Measurements from ENCODE around the gene KIF1C. TPM values are rescaled to one million over a fixed set of nuclear protein-coding genes. Genes with fewer than 3 reads are reported as not detected.

The KIF1C gene
- total and polyA plus RNA-seq, 2 donors (not counting 1 experiment from before 2014, with no cell fraction given): 5.7 to 29.6 TPM

- Mint-ChIP-seq H3K27ac (no peak overlapping the region), H3K27me3 (no peaks in the 10 kb centered on the region), H3K9me3 (ENCODE audit: insufficient read depth) (no peaks in the 10 kb centered on the region), H3K4me1 (peaks cover 7% of the 10 kb centered on the region), H3K4me3 (no peak overlapping the region)
- ATAC-seq (ENCODE audit: low read depth) (no peak), DNase-seq (no peak)
- WGBS (ENCODE audit: insufficient coverage): 99% methylated on average over 29 of the region's 30 CpGs
- ChIA-PET CTCF (interaction anchor here (1.4 to 2.3 kb wide), 3 partner anchors 40 to 113 kb away, joined by 3 to 9 read pairs (median 8); no protein-coding TSS in a partner anchor), POLR2A (interaction anchor here (0.6 kb wide), 1 partner anchor 26 kb away, joined by 3 read pairs; no protein-coding TSS in a partner anchor)
- no peaks in the 10 kb centered on the region for H3K79me2 ChIP-seq (ENCODE audit: control insufficient read depth, insufficient read depth, low read length)
- H3K4me2 ChIP-seq (replicated peaks; ENCODE audit: low read depth, low read length, poor library complexity, severe bottlenecking): no peak overlapping the region
- no peak overlapping the region for H2AFZ ChIP-seq (ENCODE audit: insufficient read depth, low read depth, low read length, poor library complexity, severe bottlenecking)
- H3K9ac ChIP-seq (ENCODE audit: low read length): no peak overlapping the region
- no peak overlapping the region for H3K4me3 ChIP-seq (ENCODE audit: control extremely low read depth in 1 of 5, extremely low read depth in 1 of 5, insufficient read depth in 1 of 5, low read depth in 2 of 5, low read length in 4 of 5)
- TF ChIP-seq CTCF (IDR thresholded peaks at IDR 0.05) (no peak), EZH2 (IDR thresholded peaks at IDR 0.05; ENCODE audit: borderline replicate concordance, insufficient read depth, low read depth, low read length, poor library complexity, severe bottlenecking) (no peak)
- H3K27ac ChIP-seq (ENCODE audit: low read length in 2 of 2): no peak overlapping the region
- H3K27me3 ChIP-seq (replicated peaks in 1 of 4; ENCODE audit: control extremely low read depth in 1 of 4, control insufficient read depth in 3 of 4, insufficient read depth in 4 of 4, low read length in 3 of 4): peaks cover 0 to 28% (median 1%) of the 10 kb centered on the region in 4 experiments
- H4K20me1 ChIP-seq (ENCODE audit: control insufficient read depth, insufficient read depth, low read length, poor library complexity, severe bottlenecking): no peaks in the 10 kb centered on the region
- peaks cover 3 to 5% of the 10 kb centered on the region in 2 experiments for H3K36me3 ChIP-seq (replicated peaks in 1 of 2; ENCODE audit: control extremely low read depth in 1 of 2, control insufficient read depth in 1 of 2, extremely low read depth in 1 of 2, insufficient read depth in 2 of 2, low read length in 1 of 2)
- H3K4me1 ChIP-seq (ENCODE audit: control insufficient read depth in 2 of 2, insufficient read depth in 2 of 2, low read length in 2 of 2): peaks cover 0 to 4% of the 10 kb centered on the region in 2 donors
- intact Hi-C loops (cut with micrococcal nuclease): no loop called here
- H3K9me3 ChIP-seq (ENCODE audit: control extremely low read depth in 1 of 3, control insufficient read depth in 2 of 3, insufficient read depth in 1 of 3, low read length in 2 of 3): peaks cover 0 to 6% (median 0%) of the 10 kb centered on the region in 3 donors
These were observed 24.5 kb downstream of the KIF1C start for GRCh38 chr17:5022171-5022711.

GRCh38 chr17:5023588-5024147 is 25.9 kb downstream of the KIF1C start:
- Histone ChIP-seq H3K4me3 (ENCODE audit: control extremely low read depth in 1 of 5, extremely low read depth in 1 of 5, insufficient read depth in 1 of 5, low read depth in 2 of 5, low read length in 4 of 5) (no peak overlapping the region), H3K4me2 (replicated peaks; ENCODE audit: low read depth, low read length, poor library complexity, severe bottlenecking) (no peak overlapping the region), H4K20me1 (ENCODE audit: control insufficient read depth, insufficient read depth, low read length, poor library complexity, severe bottlenecking) (no peaks in the 10 kb centered on the region), H3K27ac (ENCODE audit: low read length in 2 of 2) (no peak overlapping the region), H3K4me1 (ENCODE audit: control insufficient read depth in 2 of 2, insufficient read depth in 2 of 2, low read length in 2 of 2) (no peaks in the 10 kb centered on the region), H3K9me3 (ENCODE audit: control extremely low read depth in 1 of 3, control insufficient read depth in 2 of 3, insufficient read depth in 1 of 3, low read length in 2 of 3) (no peaks in the 10 kb centered on the region), H3K9ac (ENCODE audit: low read length) (no peak overlapping the region), H3K79me2 (ENCODE audit: control insufficient read depth, insufficient read depth, low read length) (no peaks in the 10 kb centered on the region), H3K27me3 (replicated peaks in 1 of 4; ENCODE audit: control extremely low read depth in 1 of 4, control insufficient read depth in 3 of 4, insufficient read depth in 4 of 4, low read length in 3 of 4) (peaks cover 0 to 28% (median 1%) of the 10 kb centered on the region in 4 experiments), H3K36me3 (replicated peaks in 1 of 2; ENCODE audit: control extremely low read depth in 1 of 2, control insufficient read depth in 1 of 2, extremely low read depth in 1 of 2, insufficient read depth in 2 of 2, low read length in 1 of 2) (peaks cover 3 to 5% of the 10 kb centered on the region in 2 experiments), H2AFZ (ENCODE audit: insufficient read depth, low read depth, low read length, poor library complexity, severe bottlenecking) (no peak overlapping the region)
- H3K27ac Mint-ChIP-seq: no peak overlapping the region
- ChIA-PET CTCF (interaction anchor here (0.6 to 2.3 kb wide), 4 partner anchors 39 to 365 kb away, joined by 3 to 9 read pairs (median 6); no protein-coding TSS in a partner anchor), POLR2A (interaction anchor here (0.6 kb wide), 1 partner anchor 61 kb away, joined by 7 read pairs; no protein-coding TSS in a partner anchor)
- H3K4me3 Mint-ChIP-seq: no peak overlapping the region
- H3K4me1 Mint-ChIP-seq: peaks cover 5% of the 10 kb centered on the region
- H3K27me3 Mint-ChIP-seq: no peaks in the 10 kb centered on the region
- ATAC-seq (ENCODE audit: low read depth) (no peak), DNase-seq (no peak)
- 91% methylated on average over 27 of the region's 29 CpGs for WGBS (ENCODE audit: insufficient coverage)
- TF ChIP-seq EZH2 (IDR thresholded peaks at IDR 0.05; ENCODE audit: borderline replicate concordance, insufficient read depth, low read depth, low read length, poor library complexity, severe bottlenecking) (no peak), CTCF (IDR thresholded peaks at IDR 0.05) (no peak)
- no peaks in the 10 kb centered on the region for H3K9me3 Mint-ChIP-seq (ENCODE audit: insufficient read depth)
- intact Hi-C loops (cut with micrococcal nuclease): no loop called here
